PC-3 (cell line): ENCODE measurements around the gene HDHD5. TPM values are rescaled to one million over a fixed set of nuclear protein-coding genes. Genes with fewer than 3 reads are reported as not detected.

Experiments
- ATAC-seq: fragments of 200-7000 bp; cut with Tn5 transposase; 2 replicates; pipeline ENCODE4 v1.9.1; 2020; ENCODE audit warnings: mild to moderate bottlenecking, moderate library complexity
- BruUV-seq: library from RNA; stranded (reverse); fragments of 400-500 nt; replicated peaks from 2 replicates; lab custom pipeline; 2021; lab: Mats Ljungman, UMichigan
- CTCF ChIA-PET: fragments of 300-600 bp; sonication (Branson Sonifier 250); formaldehyde crosslinking; loops from one replicate; lab custom pipeline; 2022; ENCODE audit warnings: antibody characterized with exemption; lab: Charles Lee
- POLR2A ChIA-PET: fragments of 300-600 bp; sonication (Branson Sonifier 250); formaldehyde crosslinking; loops from one replicate; lab custom pipeline; 2022; ENCODE audit warnings: antibody characterized with exemption; ENCODE audit not compliant: unreplicated experiment; lab: Charles Lee
- DNase-seq: peaks from one replicate; pipeline ENCODE4 v3.0.0-alpha.2; 2015
- H2AFZ ChIP-seq: fragments of 300-600 bp; sonication (generic); 2 replicates; pipeline ENCODE4 v1.6.0; 2016; ENCODE audit warnings: antibody characterized with exemption, low read length
- H3F3A ChIP-seq: fragments of 300-600 bp; sonication (generic); one replicate; pipeline ENCODE4 v1.6.0; 2017; ENCODE audit warnings: antibody characterized with exemption, low read length, control low read depth, mild to moderate bottlenecking; ENCODE audit not compliant: unreplicated experiment
- H3K27ac ChIP-seq: fragments of 300-600 bp; sonication (generic); 2 replicates; pipeline ENCODE4 v1.5.1; 2016; ENCODE audit warnings: mild to moderate bottlenecking, low read length
- H3K27me3 ChIP-seq: fragments of 300-600 bp; sonication (generic); 2 replicates; pipeline ENCODE4 v1.6.1; 2016; ENCODE audit warnings: low read length, mixed read lengths
- H3K36me3 ChIP-seq: fragments of 300-600 bp; sonication (generic); 2 replicates; pipeline ENCODE4 v1.6.1; 2016; ENCODE audit warnings: low read depth, mixed run types, low read length, mixed read lengths
- H3K4me1 ChIP-seq: fragments of 300-600 bp; sonication (generic); 2 replicates; pipeline ENCODE4 v1.5.1; 2016; ENCODE audit warnings: low read length; ENCODE audit not compliant: insufficient read depth
- H3K4me2 ChIP-seq: fragments of 300-600 bp; sonication (generic); 2 replicates; pipeline ENCODE4 v1.6.0; 2016; ENCODE audit warnings: low read length
- H3K4me3 ChIP-seq: fragments of 300-600 bp; sonication (generic); 2 replicates; pipeline ENCODE4 v1.5.1; 2016; ENCODE audit warnings: mild to moderate bottlenecking, low read length, mixed read lengths
- H3K79me2 ChIP-seq: fragments of 300-600 bp; sonication (generic); 2 replicates; pipeline ENCODE4 v1.6.1; 2017; ENCODE audit warnings: low read length, mixed read lengths
- H3K9ac ChIP-seq: fragments of 300-600 bp; sonication (generic); 2 replicates; pipeline ENCODE4 v1.6.0; 2016; ENCODE audit warnings: mild to moderate bottlenecking, low read length
- H3K9me2 ChIP-seq: fragments of 300-600 bp; sonication (generic); replicated peaks from 2 replicates; pipeline ENCODE4 v1.6.1; 2016; ENCODE audit warnings: mixed run types, low read length, mixed read lengths
- H3K9me3 ChIP-seq: fragments of 300-600 bp; sonication (generic); 2 replicates; pipeline ENCODE4 v1.6.1; 2016; ENCODE audit warnings: low read length, mixed read lengths
- H4K20me1 ChIP-seq: fragments of 300-600 bp; sonication (generic); 2 replicates; pipeline ENCODE4 v1.6.1; 2016; ENCODE audit warnings: low read length, mixed read lengths
- EZH2 ChIP-seq: fragments of 300-600 bp; sonication (generic); IDR thresholded peaks from one replicate; pipeline ENCODE4 v1.6.1; 2017; ENCODE audit warnings: antibody characterized with exemption, mild to moderate bottlenecking, low read length; ENCODE audit not compliant: unreplicated experiment
- EZH2phosphoT487 ChIP-seq: fragments of 300-600 bp; sonication (generic); IDR thresholded peaks from 2 replicates; pipeline ENCODE4 v1.6.1; 2018; ENCODE audit warnings: mild to moderate bottlenecking, antibody characterized with exemption, low read length, borderline replicate concordance
- intact Hi-C: fragments of 100-400 bp; cut with micrococcal nuclease; formaldehyde crosslinking; loops from 2 replicates; pipeline ENCODE4 v1.9.0; 2023
- total RNA-seq: library from RNA; depleted of rRNA; stranded (reverse); fragments of >200 nt; gene quantifications from 2 replicates; pipeline ENCODE4 v1.2.3, GENCODE V29; 2014
- TF ChIP-seq, protein P1 (sequence below): fragments of 300-600 bp; sonication (generic); conservative IDR thresholded peaks from 2 replicates; pipeline ENCODE4 v1.5.1; 2017; ENCODE audit warnings: antibody characterized with exemption, low read depth, mild to moderate bottlenecking, low read length

The HDHD5 gene
- total RNA-seq, 1 experiment from 2014 or later, result 57.3 TPM

DNA sequence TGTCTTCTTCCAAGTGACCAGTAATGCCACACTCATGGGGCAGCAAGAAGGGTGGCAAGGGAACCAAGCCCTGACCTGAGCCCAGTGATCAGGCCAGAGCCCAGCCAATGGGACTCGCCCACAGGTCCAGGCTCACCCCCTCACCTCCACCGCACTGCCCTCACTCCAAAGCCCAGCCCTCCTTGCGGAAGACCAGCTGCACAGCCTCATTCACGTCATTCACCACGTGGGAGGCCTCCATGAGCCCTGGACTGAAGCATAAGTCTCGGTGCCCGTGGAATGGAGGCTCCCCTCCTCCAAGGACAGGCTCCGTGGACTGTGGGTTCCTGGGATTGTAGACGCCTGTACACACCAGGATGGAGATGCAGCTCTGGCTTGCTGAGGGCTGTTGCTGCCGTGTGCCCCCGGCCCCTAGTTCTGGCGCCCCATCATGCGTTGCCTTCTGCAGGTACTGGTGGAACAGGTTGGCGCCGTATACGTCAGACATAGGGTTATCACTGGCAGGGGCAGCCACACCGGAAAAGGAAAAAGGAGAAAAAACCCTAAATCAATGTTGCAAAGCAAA lies 21.1 kb downstream of the HDHD5 start:
- Histone ChIP-seq H3K4me2 (no peak overlapping the region), H2AFZ (no peak overlapping the region), H3K9me3 (no peaks in the 10 kb centered on the region), H3K9ac (no peak overlapping the region), H3K27me3 (no peaks in the 10 kb centered on the region), H3K79me2 (no peaks in the 10 kb centered on the region), H3K9me2 (no peaks in the 10 kb centered on the region), H3K27ac (no peak overlapping the region), H3K4me1 (no peaks in the 10 kb centered on the region), H3F3A (no peaks in the 10 kb centered on the region), H3K36me3 (no peaks in the 10 kb centered on the region; the same call in 1 of the 2 replicates), H3K4me3 (no peak overlapping the region), H4K20me1 (no peaks in the 10 kb centered on the region)
- TF ChIP-seq EZH2, result no peak
- TF ChIP-seq EZH2phosphoT487, result no peak
- TF ChIP-seq, protein P1, sequence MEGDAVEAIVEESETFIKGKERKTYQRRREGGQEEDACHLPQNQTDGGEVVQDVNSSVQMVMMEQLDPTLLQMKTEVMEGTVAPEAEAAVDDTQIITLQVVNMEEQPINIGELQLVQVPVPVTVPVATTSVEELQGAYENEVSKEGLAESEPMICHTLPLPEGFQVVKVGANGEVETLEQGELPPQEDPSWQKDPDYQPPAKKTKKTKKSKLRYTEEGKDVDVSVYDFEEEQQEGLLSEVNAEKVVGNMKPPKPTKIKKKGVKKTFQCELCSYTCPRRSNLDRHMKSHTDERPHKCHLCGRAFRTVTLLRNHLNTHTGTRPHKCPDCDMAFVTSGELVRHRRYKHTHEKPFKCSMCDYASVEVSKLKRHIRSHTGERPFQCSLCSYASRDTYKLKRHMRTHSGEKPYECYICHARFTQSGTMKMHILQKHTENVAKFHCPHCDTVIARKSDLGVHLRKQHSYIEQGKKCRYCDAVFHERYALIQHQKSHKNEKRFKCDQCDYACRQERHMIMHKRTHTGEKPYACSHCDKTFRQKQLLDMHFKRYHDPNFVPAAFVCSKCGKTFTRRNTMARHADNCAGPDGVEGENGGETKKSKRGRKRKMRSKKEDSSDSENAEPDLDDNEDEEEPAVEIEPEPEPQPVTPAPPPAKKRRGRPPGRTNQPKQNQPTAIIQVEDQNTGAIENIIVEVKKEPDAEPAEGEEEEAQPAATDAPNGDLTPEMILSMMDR, result no peak
- BruUV-seq, result no TSS peak
- ChIA-PET CTCF (interaction anchor here (0.6 kb wide), 1 partner anchor 54 kb away, joined by 4 read pairs; no protein-coding TSS in a partner anchor), POLR2A (no interaction called here)
- ATAC-seq (no peak), DNase-seq (no peak)
- intact Hi-C loops, result no loop called here

DNA sequence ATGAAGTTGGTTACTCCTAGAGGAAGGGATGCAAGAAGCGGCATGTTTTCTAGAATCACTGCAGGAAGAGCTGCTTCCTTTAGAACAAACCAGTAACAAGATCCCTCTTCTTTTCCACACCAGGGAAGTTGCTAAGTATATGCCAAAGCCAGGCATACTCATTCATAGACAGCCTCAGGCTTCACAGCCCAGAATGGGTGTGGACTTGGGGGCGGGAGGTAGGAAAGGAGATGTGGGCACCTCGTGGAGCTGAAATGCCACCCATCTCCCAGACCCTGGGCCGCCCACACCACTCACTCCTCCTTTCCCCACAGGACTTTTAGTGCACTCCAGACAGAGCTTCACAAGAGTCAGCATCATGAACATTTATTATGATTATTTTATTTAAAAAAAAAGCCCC lies 21.9 kb downstream of the HDHD5 start:
- CTCF ChIA-PET, result interaction anchor here (0.6 kb wide), 1 partner anchor 54 kb away, joined by 4 read pairs; no protein-coding TSS in a partner anchor
- intact Hi-C loops, result no loop called here
- no peak for TF ChIP-seq EZH2
- no peak for TF ChIP-seq EZH2phosphoT487
- TF ChIP-seq, protein P1, result no peak

DNA sequence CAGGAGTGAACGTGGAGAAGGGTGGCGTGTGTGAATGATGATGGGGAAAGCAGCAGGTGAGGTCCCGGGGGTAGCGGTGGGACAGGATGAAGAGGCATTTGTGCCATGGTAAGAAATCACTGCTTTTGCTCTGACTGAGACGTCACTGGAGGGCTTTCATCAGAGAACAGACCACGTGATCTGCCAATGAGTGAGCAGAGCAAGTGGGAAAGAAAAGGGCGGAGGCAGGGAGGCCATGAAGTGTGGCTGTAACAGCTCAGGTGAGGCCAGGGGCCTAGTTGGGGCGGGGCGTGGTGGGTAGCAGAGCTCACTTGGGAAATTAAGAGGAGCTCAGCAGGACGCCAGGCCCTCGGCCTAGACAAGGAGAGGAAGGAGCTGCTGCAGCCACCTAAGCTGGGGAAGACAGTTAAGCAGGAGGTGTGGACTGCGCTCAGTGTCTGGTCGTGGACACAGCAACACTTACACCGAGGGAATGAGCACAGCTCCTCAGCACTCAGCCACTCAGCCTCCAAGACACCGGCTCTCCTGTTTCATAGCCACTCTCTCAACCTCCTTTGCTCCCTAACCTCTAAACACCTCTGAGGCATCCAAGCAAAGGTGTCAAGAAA lies 23.8 kb downstream of the HDHD5 start:
- Histone ChIP-seq H3K9me2 (no peaks in the 10 kb centered on the region), H3K79me2 (no peaks in the 10 kb centered on the region), H3K36me3 (no peaks in the 10 kb centered on the region; the same call in 1 of the 2 replicates), H3K4me1 (no peaks in the 10 kb centered on the region), H3F3A (no peaks in the 10 kb centered on the region), H3K9ac (no peak overlapping the region), H3K9me3 (no peaks in the 10 kb centered on the region), H3K4me2 (no peak overlapping the region), H2AFZ (no peak overlapping the region), H3K27me3 (no peaks in the 10 kb centered on the region), H3K27ac (no peak overlapping the region), H4K20me1 (no peaks in the 10 kb centered on the region), H3K4me3 (no peak overlapping the region)
- TF ChIP-seq EZH2, result no peak
- no peak for TF ChIP-seq EZH2phosphoT487
- TF ChIP-seq, protein P1, result no peak
- intact Hi-C loops, result no loop called here
- no TSS peak for BruUV-seq
- ATAC-seq (no peak), DNase-seq (no peak)
- ChIA-PET CTCF (no interaction called here), POLR2A (no interaction called here)

More for the DNA sequence above, 21.9 kb downstream of the HDHD5 start:
- Histone ChIP-seq H3K79me2 (no peaks in the 10 kb centered on the region), H3K9me2 (no peaks in the 10 kb centered on the region), H3K4me2 (no peak overlapping the region), H3K4me3 (no peak overlapping the region), H3K9me3 (no peaks in the 10 kb centered on the region), H3K9ac (no peak overlapping the region), H3F3A (no peaks in the 10 kb centered on the region), H4K20me1 (no peaks in the 10 kb centered on the region), H3K4me1 (no peaks in the 10 kb centered on the region), H3K27me3 (no peaks in the 10 kb centered on the region), H3K36me3 (no peaks in the 10 kb centered on the region; the same call in 1 of the 2 replicates), H2AFZ (no peak overlapping the region), H3K27ac (no peak overlapping the region)
- BruUV-seq, result no TSS peak
- no peak for DNase-seq
- no peak for ATAC-seq
- POLR2A ChIA-PET, result no interaction called here
